Measurements from ENCODE around the gene IGFBP7.

- TF ChIP-seq, protein P1, sequence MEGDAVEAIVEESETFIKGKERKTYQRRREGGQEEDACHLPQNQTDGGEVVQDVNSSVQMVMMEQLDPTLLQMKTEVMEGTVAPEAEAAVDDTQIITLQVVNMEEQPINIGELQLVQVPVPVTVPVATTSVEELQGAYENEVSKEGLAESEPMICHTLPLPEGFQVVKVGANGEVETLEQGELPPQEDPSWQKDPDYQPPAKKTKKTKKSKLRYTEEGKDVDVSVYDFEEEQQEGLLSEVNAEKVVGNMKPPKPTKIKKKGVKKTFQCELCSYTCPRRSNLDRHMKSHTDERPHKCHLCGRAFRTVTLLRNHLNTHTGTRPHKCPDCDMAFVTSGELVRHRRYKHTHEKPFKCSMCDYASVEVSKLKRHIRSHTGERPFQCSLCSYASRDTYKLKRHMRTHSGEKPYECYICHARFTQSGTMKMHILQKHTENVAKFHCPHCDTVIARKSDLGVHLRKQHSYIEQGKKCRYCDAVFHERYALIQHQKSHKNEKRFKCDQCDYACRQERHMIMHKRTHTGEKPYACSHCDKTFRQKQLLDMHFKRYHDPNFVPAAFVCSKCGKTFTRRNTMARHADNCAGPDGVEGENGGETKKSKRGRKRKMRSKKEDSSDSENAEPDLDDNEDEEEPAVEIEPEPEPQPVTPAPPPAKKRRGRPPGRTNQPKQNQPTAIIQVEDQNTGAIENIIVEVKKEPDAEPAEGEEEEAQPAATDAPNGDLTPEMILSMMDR (IDR thresholded peaks at IDR 0.05; ENCODE audit: low read depth, low read length, poor library complexity, severe bottlenecking), result no peak
- TF ChIP-seq EZH2phosphoT487 (IDR thresholded peaks at IDR 0.05; ENCODE audit: borderline replicate concordance, low read length), result no peak
Observed at GRCh38 chr4:57144466-57144865, 34.3 kb upstream of the IGFBP7 start.

Measured in DOHH2 (cell line).